ENCODE measurements around the gene ASB16. TPM values are rescaled to one million over a fixed set of nuclear protein-coding genes. Genes with fewer than 3 reads are reported as not detected.

The ASB16 gene
- total RNA-seq, 4 donors from 2014 or later = 0.57 TPM; not detected in 3

GRCh38 chr17:44222112-44222869 lies 51.8 kb downstream of the ASB16 start:
- H3K36me3 ChIP-seq = peaks cover 0 to under 1% (median 0%) of the 10 kb centered on the region in 3 donors
- H3K27me3 ChIP-seq = no peaks in the 10 kb centered on the region
- TF ChIP-seq POLR2A (IDR thresholded peaks at IDR 0.05) = peak; percentile 16 to 30
- peak in 2 of 6 experiments; percentile 7 to 20 for TF ChIP-seq CTCF (IDR thresholded peaks at IDR 0.05)
- peak overlapping the region; percentile 99 to 100 (median 100) for H3K27ac ChIP-seq
- H3K4me1 ChIP-seq = peaks cover 0 to 33% (median 10%) of the 10 kb centered on the region in 4 donors
- DNase-seq = peak; percentile 78 to 90 (median 84)
- no peaks in the 10 kb centered on the region for H3K9me3 ChIP-seq
- peak overlapping the region; percentile 90 to 99 (median 96) for H3K4me3 ChIP-seq

GRCh38 chr17:44223541-44224071 lies 53.1 kb downstream of the ASB16 start:
- H3K36me3 ChIP-seq = no peaks in the 10 kb centered on the region
- peak overlapping the region in 2 of 4 donors; percentile 17 to 100 for H3K27ac ChIP-seq
- DNase-seq = no peak
- peaks cover 0 to 23% (median 2%) of the 10 kb centered on the region in 4 donors for H3K4me1 ChIP-seq
- TF ChIP-seq CTCF (IDR thresholded peaks at IDR 0.05) (no peak), POLR2A (IDR thresholded peaks at IDR 0.05) (no peak)
- H3K27me3 ChIP-seq = no peaks in the 10 kb centered on the region
- no peaks in the 10 kb centered on the region for H3K9me3 ChIP-seq
- no peak overlapping the region for H3K4me3 ChIP-seq

Small RNA genes lying within 50 kb of the gene (small RNA-seq; reads per million reads assigned to genes)
- gene MIR6782 (0 reads per million in 2 donors), gene RNU6-131P (0 reads per million in 2 donors)

Other genes with a start within 250 kb of the ASB16 start
- gene PPY, start 228.2 kb upstream of the ASB16 start, total RNA-seq = not detected
- gene PYY, start 216.8 kb upstream of the ASB16 start, total RNA-seq = 10 to 100 TPM in 2 of 4 donors, 1 to 10 TPM in 1, not detected in 1; 7.5 to 58.0 (median 27.5) TPM
- 10 to 100 TPM in 3 of 4 donors, 1 to 10 TPM in 1; 8.3 to 74.1 (median 57.3) TPM for gene NAGS, start 166.1 kb upstream of the ASB16 start, total RNA-seq
- gene TMEM101, start 155.7 kb upstream of the ASB16 start, total RNA-seq = 10 to 100 TPM in 3 of 4 donors, 1 to 10 TPM in 1; 8.3 to 20.9 (median 17.5) TPM
- gene LSM12, start 104.0 kb upstream of the ASB16 start, total RNA-seq = 10 to 100 TPM; 10.7 to 28.4 (median 26.1) TPM
- gene G6PC3, start 100.0 kb upstream of the ASB16 start, total RNA-seq = 10 to 100 TPM in 3 of 4 donors, 1 to 10 TPM in 1; 8.3 to 48.9 (median 33.8) TPM
- gene HDAC5, start 47.1 kb upstream of the ASB16 start, total RNA-seq = 10 to 100 TPM; 42.4 to 71.0 (median 48.4) TPM
- 1 to 10 TPM in 3 of 4 donors, under 1 TPM in 1; 0.53 to 5.8 (median 1.6) TPM for gene HROB, start 28.8 kb upstream of the ASB16 start, total RNA-seq
- 10 to 100 TPM; 19.8 to 66.6 (median 52.7) TPM for gene TMUB2, start 16.3 kb downstream of the ASB16 start, total RNA-seq
- 10 to 100 TPM; 51.7 to 92.6 (median 65.7) TPM for gene ATXN7L3, start 29.2 kb downstream of the ASB16 start, total RNA-seq
- 100 to 1,000 TPM in 1 of 4 donors, 10 to 100 TPM in 3; 58.4 to 167 (median 77.7) TPM for gene UBTF, start 49.0 kb downstream of the ASB16 start, total RNA-seq
- gene SLC4A1, start 97.4 kb downstream of the ASB16 start, total RNA-seq = not detected
- 10 to 100 TPM in 1 of 4 donors, 1 to 10 TPM in 2, under 1 TPM in 1; 0.88 to 14.9 (median 3.8) TPM for gene RUNDC3A, start 137.9 kb downstream of the ASB16 start, total RNA-seq
- 100 to 1,000 TPM in 3 of 4 donors, 10 to 100 TPM in 1; 97.7 to 155 (median 129) TPM for gene SLC25A39, start 154.1 kb downstream of the ASB16 start, total RNA-seq
- 100 to 1,000 TPM; 145 to 678 (median 492) TPM for gene GRN, start 174.6 kb downstream of the ASB16 start, total RNA-seq
- gene FAM171A2, start 193.1 kb downstream of the ASB16 start, total RNA-seq = 1 to 10 TPM in 1 of 4 donors, under 1 TPM in 2, not detected in 1; 0.27 to 5.0 (median 0.88) TPM
- gene ITGA2B, start 218.9 kb downstream of the ASB16 start, total RNA-seq = 1 to 10 TPM in 1 of 4 donors, not detected in 3; 2.5 TPM

Data from Peyer's patch (tissue), 4 donors.